Liver (tissue), 9 donors: Measurements from ENCODE around the gene BSND. TPM values are rescaled to one million over a fixed set of nuclear protein-coding genes. Genes with fewer than 3 reads are reported as not detected.

Source experiments
- DNase-seq: peaks from one replicate; pipeline ENCODE4 v3.0.0-alpha.2; 2017; ENCODE audit warnings: low spot score
- H3K27ac ChIP-seq, 2 donors: one replicate each; pipeline ENCODE4 v1.7.0; 2013; ENCODE audit warnings: inconsistent platforms in 2 of 2, low read length in 2 of 2, control low read depth in 1 of 2, low read depth in 1 of 2, mild to moderate bottlenecking in 1 of 2
- H3K27me3 ChIP-seq, 4 donors: one replicate each; pipeline versions ENCODE4 v1.6.1 to v1.7.0; 2013; ENCODE audit warnings: low read length in 3 of 4, inconsistent platforms in 1 of 4, mild to moderate bottlenecking in 1 of 4, moderate library complexity in 1 of 4; ENCODE audit not compliant: control insufficient read depth in 4 of 4, insufficient read depth in 4 of 4
- H3K36me3 ChIP-seq, 4 donors: one replicate each; pipeline versions ENCODE4 v1.6.1 to v1.7.0; 2013; ENCODE audit warnings: low read length in 3 of 4, mild to moderate bottlenecking in 3 of 4, low read depth in 1 of 4, moderate library complexity in 1 of 4; ENCODE audit not compliant: control insufficient read depth in 4 of 4, insufficient read depth in 3 of 4
- H3K4me1 ChIP-seq, 4 donors: one replicate each; pipeline versions ENCODE4 v1.6.1 to v1.7.0; 2013; ENCODE audit warnings: low read length in 3 of 4, mild to moderate bottlenecking in 3 of 4, moderate library complexity in 1 of 4; ENCODE audit not compliant: control insufficient read depth in 4 of 4, insufficient read depth in 4 of 4
- H3K4me3 ChIP-seq, 3 donors: one replicate each; pipeline versions ENCODE4 v1.6.1 to v1.7.0; 2013; ENCODE audit warnings: low read length in 3 of 3, control low read depth in 1 of 3, low read depth in 1 of 3, mild to moderate bottlenecking in 1 of 3
- H3K9ac ChIP-seq, 2 donors: one replicate each; pipeline ENCODE4 v1.7.0; 2013; ENCODE audit warnings: low read length in 2 of 2, mild to moderate bottlenecking in 2 of 2, moderate library complexity in 2 of 2, control low read depth in 1 of 2, low read depth in 1 of 2
- H3K9me3 ChIP-seq, 4 donors: one replicate each; pipeline versions ENCODE4 v1.6.1 to v1.7.0; 2013; ENCODE audit warnings: low read length in 3 of 4; ENCODE audit not compliant: control insufficient read depth in 4 of 4
- EGR1 ChIP-seq, 2 donors: IDR thresholded peaks; 2 replicates each; pipeline ENCODE4 v1.6.1; 2016 to 2018; ENCODE audit warnings: antibody characterized with exemption in 2 of 2, low read depth in 2 of 2
- FOXA1 ChIP-seq: IDR thresholded peaks from 2 replicates; pipeline ENCODE4 v1.6.1; 2016; ENCODE audit warnings: antibody characterized with exemption
- FOXA2 ChIP-seq: IDR thresholded peaks from 2 replicates; pipeline ENCODE4 v1.6.1; 2016; ENCODE audit warnings: antibody characterized with exemption
- GABPA ChIP-seq, 2 donors: IDR thresholded peaks in 1 of 2; conservative IDR thresholded peaks in 1 of 2; 2 replicates each; pipeline ENCODE4 v1.6.1; 2016; ENCODE audit warnings: antibody characterized with exemption in 2 of 2, mild to moderate bottlenecking in 1 of 2, moderate library complexity in 1 of 2
- HNF4A ChIP-seq, 2 donors: conservative IDR thresholded peaks; 2 replicates each; pipeline ENCODE4 v1.6.1; 2016; ENCODE audit warnings: antibody characterized with exemption in 2 of 2, mild to moderate bottlenecking in 2 of 2
- HNF4G ChIP-seq: IDR thresholded peaks from 2 replicates; pipeline ENCODE4 v1.6.1; 2016; ENCODE audit warnings: antibody characterized with exemption
- JUND ChIP-seq, 2 donors: IDR thresholded peaks; 2 replicates each; pipeline ENCODE4 v1.6.1; 2016; ENCODE audit warnings: antibody characterized with exemption in 2 of 2
- NR2F2 ChIP-seq: IDR thresholded peaks from 2 replicates; pipeline ENCODE4 v1.6.1; 2016; ENCODE audit warnings: antibody characterized with exemption
- RAD21 ChIP-seq, 2 donors: IDR thresholded peaks; 2 replicates each; pipeline ENCODE4 v1.6.1; 2016; ENCODE audit warnings: antibody characterized with exemption in 2 of 2, mild to moderate bottlenecking in 2 of 2
- RXRA ChIP-seq, 2 donors: IDR thresholded peaks; 2 replicates each; pipeline ENCODE4 v1.6.1; 2017 to 2018; ENCODE audit warnings: antibody characterized with exemption in 2 of 2, mild to moderate bottlenecking in 1 of 2
- SP1 ChIP-seq: IDR thresholded peaks from 2 replicates; pipeline ENCODE4 v1.6.1; 2018; ENCODE audit warnings: antibody characterized with exemption, mild to moderate bottlenecking
- TAF1 ChIP-seq: conservative IDR thresholded peaks from 2 replicates; pipeline ENCODE4 v1.6.1; 2016; ENCODE audit warnings: antibody characterized with exemption, mild to moderate bottlenecking
- YY1 ChIP-seq: IDR thresholded peaks from 2 replicates; pipeline ENCODE4 v1.6.1; 2016; ENCODE audit warnings: antibody characterized with exemption, mild to moderate bottlenecking
- WGBS: extraction: QIAGEN DNeasy Blood & Tissue Kit; methylation state at CpG from one replicate; pipeline ENCODE4 v1.1.7; 2013; 5-methylcytosine and 5-hydroxymethylcytosine counted together
- polyA plus RNA-seq, 2 donors: library from polyadenylated mRNA; stranded (reverse) in 1 of 2; unstranded in 1 of 2; fragments of 200-250 nt in 1 of 2; fragments of >200 nt in 1 of 2; fragmentation: Nextera tagmentation in 1 of 2; extraction: Ambion mirVana in 1 of 2; gene quantifications; one replicate each; pipeline versions ENCODE4 v1.2.1 to v1.2.3, GENCODE V29; 2013 to 2015
- total RNA-seq, 2 donors: library from RNA; depleted of rRNA; stranded (reverse); fragments of >200 nt; gene quantifications; one replicate each; pipeline ENCODE4 v1.2.3, GENCODE V29; 2014
- TF ChIP-seq, protein P1 (sequence below): IDR thresholded peaks from 2 replicates; pipeline ENCODE4 v1.6.1; 2016; ENCODE audit warnings: antibody characterized with exemption
- TF ChIP-seq, protein P2 (sequence below): IDR thresholded peaks from 2 replicates; pipeline ENCODE4 v1.6.1; 2016; ENCODE audit warnings: antibody characterized with exemption
- TF ChIP-seq, protein P3 (sequence below): IDR thresholded peaks from 2 replicates; pipeline ENCODE4 v1.6.1; 2016; ENCODE audit warnings: antibody characterized with exemption, mild to moderate bottlenecking
- TF ChIP-seq, protein P4 (sequence below): fragments of 150-350 bp; IDR thresholded peaks from 2 replicates; pipeline ENCODE4 v1.5.1; 2017; ENCODE audit warnings: improper control_type of control experiment, low read depth, low read length; ENCODE audit not compliant: missing input control
- TF ChIP-seq, protein P5 (sequence below): IDR thresholded peaks from 2 replicates; pipeline ENCODE4 v1.6.1; 2016; ENCODE audit warnings: antibody characterized with exemption
- donor health status: healthy.
- donor health status: healthy.
- donor health status: healthy.
- donor health status: healthy.
- donor health status: healthy.

BSND gene
- total and polyA plus RNA-seq, 4 donors = 0.14 TPM; not detected in 3

DNA sequence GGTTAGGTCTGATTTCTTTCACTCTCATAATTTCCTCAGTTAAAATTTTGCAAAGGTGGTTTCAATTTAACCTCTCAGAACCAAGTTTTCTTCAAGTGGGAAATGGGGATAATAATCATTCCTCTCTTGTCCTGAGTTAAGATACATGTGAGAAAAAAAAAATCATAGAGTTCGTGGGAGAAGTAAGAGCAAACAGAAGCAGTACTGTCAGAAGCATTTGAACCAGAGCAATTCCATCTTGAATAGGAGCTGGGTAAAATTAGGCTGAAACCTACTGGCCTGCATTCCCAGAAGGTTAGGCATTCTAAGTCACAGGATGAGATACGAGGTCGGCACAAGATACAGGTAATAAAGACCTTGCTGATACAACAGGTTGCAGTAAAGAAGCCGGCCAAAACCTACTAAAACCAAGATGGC is 46.9 kb upstream of the BSND start:
- Histone ChIP-seq H3K27me3 (no peaks in the 10 kb centered on the region), H3K9me3 (no peaks in the 10 kb centered on the region), H3K9ac (no peak overlapping the region), H3K4me3 (no peak overlapping the region), H3K4me1 (peaks cover 0 to 5% (median 4%) of the 10 kb centered on the region in 4 donors), H3K27ac (no peak overlapping the region), H3K36me3 (no peaks in the 10 kb centered on the region)
- 93% methylated on average over 4 of the region's 4 CpGs for WGBS
- DNase-seq = no peak
- no peak for TF ChIP-seq SP1
- no peak for TF ChIP-seq FOXA2
- TF ChIP-seq NR2F2 = no peak
- TF ChIP-seq, protein P1, sequence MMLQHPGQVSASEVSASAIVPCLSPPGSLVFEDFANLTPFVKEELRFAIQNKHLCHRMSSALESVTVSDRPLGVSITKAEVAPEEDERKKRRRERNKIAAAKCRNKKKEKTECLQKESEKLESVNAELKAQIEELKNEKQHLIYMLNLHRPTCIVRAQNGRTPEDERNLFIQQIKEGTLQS = no peak
- no peak for TF ChIP-seq YY1
- no peak for TF ChIP-seq EGR1 (IDR thresholded peaks at IDR 0.05; ENCODE audit: low read depth in 2 of 2)
- TF ChIP-seq HNF4G = no peak
- no peak for TF ChIP-seq RAD21 (IDR thresholded peaks at IDR 0.05)
- TF ChIP-seq FOXA1 = no peak
- no peak for TF ChIP-seq JUND (IDR thresholded peaks at IDR 0.05)
- TF ChIP-seq, protein P2, sequence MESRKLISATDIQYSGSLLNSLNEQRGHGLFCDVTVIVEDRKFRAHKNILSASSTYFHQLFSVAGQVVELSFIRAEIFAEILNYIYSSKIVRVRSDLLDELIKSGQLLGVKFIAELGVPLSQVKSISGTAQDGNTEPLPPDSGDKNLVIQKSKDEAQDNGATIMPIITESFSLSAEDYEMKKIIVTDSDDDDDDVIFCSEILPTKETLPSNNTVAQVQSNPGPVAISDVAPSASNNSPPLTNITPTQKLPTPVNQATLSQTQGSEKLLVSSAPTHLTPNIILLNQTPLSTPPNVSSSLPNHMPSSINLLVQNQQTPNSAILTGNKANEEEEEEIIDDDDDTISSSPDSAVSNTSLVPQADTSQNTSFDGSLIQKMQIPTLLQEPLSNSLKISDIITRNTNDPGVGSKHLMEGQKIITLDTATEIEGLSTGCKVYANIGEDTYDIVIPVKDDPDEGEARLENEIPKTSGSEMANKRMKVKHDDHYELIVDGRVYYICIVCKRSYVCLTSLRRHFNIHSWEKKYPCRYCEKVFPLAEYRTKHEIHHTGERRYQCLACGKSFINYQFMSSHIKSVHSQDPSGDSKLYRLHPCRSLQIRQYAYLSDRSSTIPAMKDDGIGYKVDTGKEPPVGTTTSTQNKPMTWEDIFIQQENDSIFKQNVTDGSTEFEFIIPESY = no peak
- TF ChIP-seq GABPA (IDR thresholded peaks at IDR 0.05 in 1 of 2, conservative IDR thresholded peaks at IDR 0.05 in 1 of 2) = no peak
- TF ChIP-seq TAF1 = no peak
- TF ChIP-seq, protein P3, sequence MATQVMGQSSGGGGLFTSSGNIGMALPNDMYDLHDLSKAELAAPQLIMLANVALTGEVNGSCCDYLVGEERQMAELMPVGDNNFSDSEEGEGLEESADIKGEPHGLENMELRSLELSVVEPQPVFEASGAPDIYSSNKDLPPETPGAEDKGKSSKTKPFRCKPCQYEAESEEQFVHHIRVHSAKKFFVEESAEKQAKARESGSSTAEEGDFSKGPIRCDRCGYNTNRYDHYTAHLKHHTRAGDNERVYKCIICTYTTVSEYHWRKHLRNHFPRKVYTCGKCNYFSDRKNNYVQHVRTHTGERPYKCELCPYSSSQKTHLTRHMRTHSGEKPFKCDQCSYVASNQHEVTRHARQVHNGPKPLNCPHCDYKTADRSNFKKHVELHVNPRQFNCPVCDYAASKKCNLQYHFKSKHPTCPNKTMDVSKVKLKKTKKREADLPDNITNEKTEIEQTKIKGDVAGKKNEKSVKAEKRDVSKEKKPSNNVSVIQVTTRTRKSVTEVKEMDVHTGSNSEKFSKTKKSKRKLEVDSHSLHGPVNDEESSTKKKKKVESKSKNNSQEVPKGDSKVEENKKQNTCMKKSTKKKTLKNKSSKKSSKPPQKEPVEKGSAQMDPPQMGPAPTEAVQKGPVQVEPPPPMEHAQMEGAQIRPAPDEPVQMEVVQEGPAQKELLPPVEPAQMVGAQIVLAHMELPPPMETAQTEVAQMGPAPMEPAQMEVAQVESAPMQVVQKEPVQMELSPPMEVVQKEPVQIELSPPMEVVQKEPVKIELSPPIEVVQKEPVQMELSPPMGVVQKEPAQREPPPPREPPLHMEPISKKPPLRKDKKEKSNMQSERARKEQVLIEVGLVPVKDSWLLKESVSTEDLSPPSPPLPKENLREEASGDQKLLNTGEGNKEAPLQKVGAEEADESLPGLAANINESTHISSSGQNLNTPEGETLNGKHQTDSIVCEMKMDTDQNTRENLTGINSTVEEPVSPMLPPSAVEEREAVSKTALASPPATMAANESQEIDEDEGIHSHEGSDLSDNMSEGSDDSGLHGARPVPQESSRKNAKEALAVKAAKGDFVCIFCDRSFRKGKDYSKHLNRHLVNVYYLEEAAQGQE = no peak
- TF ChIP-seq, protein P4, sequence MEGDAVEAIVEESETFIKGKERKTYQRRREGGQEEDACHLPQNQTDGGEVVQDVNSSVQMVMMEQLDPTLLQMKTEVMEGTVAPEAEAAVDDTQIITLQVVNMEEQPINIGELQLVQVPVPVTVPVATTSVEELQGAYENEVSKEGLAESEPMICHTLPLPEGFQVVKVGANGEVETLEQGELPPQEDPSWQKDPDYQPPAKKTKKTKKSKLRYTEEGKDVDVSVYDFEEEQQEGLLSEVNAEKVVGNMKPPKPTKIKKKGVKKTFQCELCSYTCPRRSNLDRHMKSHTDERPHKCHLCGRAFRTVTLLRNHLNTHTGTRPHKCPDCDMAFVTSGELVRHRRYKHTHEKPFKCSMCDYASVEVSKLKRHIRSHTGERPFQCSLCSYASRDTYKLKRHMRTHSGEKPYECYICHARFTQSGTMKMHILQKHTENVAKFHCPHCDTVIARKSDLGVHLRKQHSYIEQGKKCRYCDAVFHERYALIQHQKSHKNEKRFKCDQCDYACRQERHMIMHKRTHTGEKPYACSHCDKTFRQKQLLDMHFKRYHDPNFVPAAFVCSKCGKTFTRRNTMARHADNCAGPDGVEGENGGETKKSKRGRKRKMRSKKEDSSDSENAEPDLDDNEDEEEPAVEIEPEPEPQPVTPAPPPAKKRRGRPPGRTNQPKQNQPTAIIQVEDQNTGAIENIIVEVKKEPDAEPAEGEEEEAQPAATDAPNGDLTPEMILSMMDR = no peak
- TF ChIP-seq HNF4A (conservative IDR thresholded peaks at IDR 0.05) = no peak
- no peak for TF ChIP-seq RXRA (IDR thresholded peaks at IDR 0.05)
- TF ChIP-seq, protein P5, sequence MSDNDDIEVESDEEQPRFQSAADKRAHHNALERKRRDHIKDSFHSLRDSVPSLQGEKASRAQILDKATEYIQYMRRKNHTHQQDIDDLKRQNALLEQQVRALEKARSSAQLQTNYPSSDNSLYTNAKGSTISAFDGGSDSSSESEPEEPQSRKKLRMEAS = no peak
